SK-N-SH (cell line): ENCODE results near the gene C17orf113. TPM values are rescaled to one million over a fixed set of nuclear protein-coding genes. Genes with fewer than 3 reads are reported as not detected.

Experiments used
- CTCF ChIP-seq: fragments of 200-600 bp; sonication (generic); IDR thresholded peaks from 2 replicates; pipeline ENCODE4 v1.6.1; 2017; ENCODE audit warnings: antibody characterized with exemption, mild to moderate bottlenecking, moderate library complexity
- FOSL2 ChIP-seq: IDR thresholded peaks from 2 replicates; pipeline ENCODE4 v1.4.0; 2012; ENCODE audit warnings: low read depth, mild to moderate bottlenecking, moderate library complexity, borderline replicate concordance
- JUND ChIP-seq: IDR thresholded peaks from 2 replicates; pipeline ENCODE4 v1.4.0; 2012
- MEF2A ChIP-seq: IDR thresholded peaks from 2 replicates; pipeline ENCODE4 v1.4.0; 2012; ENCODE audit warnings: low read depth, borderline replicate concordance
- NFIC ChIP-seq: IDR thresholded peaks from 2 replicates; pipeline ENCODE4 v1.4.0; 2012; ENCODE audit warnings: borderline replicate concordance
- NRF1 ChIP-seq: IDR thresholded peaks from 2 replicates; pipeline ENCODE4 v1.6.1; 2012; ENCODE audit warnings: low read depth, mild to moderate bottlenecking, low read length
- PBX3 ChIP-seq: IDR thresholded peaks from 2 replicates; pipeline ENCODE4; 2012
- POLR2AphosphoS5 ChIP-seq: IDR thresholded peaks from 2 replicates; pipeline ENCODE4 v1.6.1; 2012; ENCODE audit warnings: low read depth, low read length
- RAD21 ChIP-seq: IDR thresholded peaks from 2 replicates; pipeline ENCODE4 v1.6.1; 2012; ENCODE audit warnings: mild to moderate bottlenecking, low read length
- REST ChIP-seq: IDR thresholded peaks from 2 replicates; pipeline ENCODE4 v1.6.1; 2012; ENCODE audit warnings: mild to moderate bottlenecking, low read depth, low read length, moderate library complexity
- RFX5 ChIP-seq: IDR thresholded peaks from 2 replicates; pipeline ENCODE4 v1.6.1; 2012; ENCODE audit warnings: mild to moderate bottlenecking, improper control_type of control experiment, low read length
- RXRA ChIP-seq: IDR thresholded peaks from 2 replicates; pipeline ENCODE4 v1.4.0; 2012; ENCODE audit warnings: low read depth, mild to moderate bottlenecking, borderline replicate concordance
- SIN3A ChIP-seq: IDR thresholded peaks from 2 replicates; pipeline ENCODE4 v1.6.1; 2012; ENCODE audit warnings: low read depth, mild to moderate bottlenecking, low read length, moderate library complexity, borderline replicate concordance
- SMC3 ChIP-seq: IDR thresholded peaks from 2 replicates; pipeline ENCODE4 v1.6.1; 2012; ENCODE audit warnings: low read depth, low read length, improper control_type of control experiment
- TAF1 ChIP-seq: IDR thresholded peaks from 2 replicates; pipeline ENCODE4 v1.6.1; 2012; ENCODE audit warnings: low read depth, mild to moderate bottlenecking, low read length, moderate library complexity, borderline replicate concordance
- TCF12 ChIP-seq: IDR thresholded peaks from 2 replicates; pipeline ENCODE4 v1.4.0; 2012
- ZBTB33 ChIP-seq: IDR thresholded peaks from 2 replicates; pipeline ENCODE4 v1.4.0; 2012; ENCODE audit warnings: low read depth, borderline replicate concordance
- polyA plus RNA-seq, 3 experiments: library from polyadenylated mRNA; depleted of rRNA; stranded (reverse); fragments of >200 nt; gene quantifications; 2 replicates each; pipeline ENCODE4 v1.2.3, GENCODE V29; 2012

Gene C17orf113
- polyA plus RNA-seq, 1 of the 3 experiments (the other 2 are of a cell fraction) = 0.44 TPM

- TF ChIP-seq NFIC (no peak), FOSL2 (no peak), SIN3A (peak; percentile 85; the same call in 1 of the 2 replicates), CTCF (peak; percentile 82), JUND (no peak), RFX5 (no peak), POLR2AphosphoS5 (peak; percentile 79), REST (no peak), MEF2A (no peak), ZBTB33 (no peak), TCF12 (peak; percentile 25; the same call in 1 of the 2 replicates), NRF1 (0 out of 2 replicates have a peak, but pooled peaks have one; percentile 35), SMC3 (no peak), TAF1 (peak; percentile 92), RXRA (no peak), RAD21 (no peak), PBX3 (peak; percentile 17; the same call in 1 of the 2 replicates)
Measured at GRCh38 chr17:42019509-42020404, 30.6 kb downstream of the C17orf113 start, which contains the start of gene NKIRAS2 (continued).
